HG03457 (cell line): ENCODE data around the gene OR2C3.
"Not testable (repeated sequence)": the region's sequence is repeated elsewhere in the genome, so short reads cannot be mapped to it uniquely, and the experiment has no call there.

Source experiments
- ATAC-seq: cut with Tn5 transposase; IDR thresholded peaks from one replicate; pipeline ENCODE4 v1.9.1; 2021; ENCODE audit warnings: moderate number of reproducible peaks; ENCODE audit not compliant: unreplicated experiment

Gene OR2C3

GRCh38 chr1:247536340-247536739, at the start of gene OR2C3:
TSS of gene OR2C3 (minus strand) at chr1:247536440. CDS start at chr1:247532511, 3,929 bp downstream.
- no peak for ATAC-seq

- no peak for ATAC-seq
Observed at GRCh38 chr1:247578946-247579460, 42.8 kb upstream of the OR2C3 start.

GRCh38 chr1:247576514-247576913, 40.3 kb upstream of the OR2C3 start:
- no peak for ATAC-seq

- no peak for ATAC-seq
Observed at GRCh38 chr1:247574664-247575063, 38.4 kb upstream of the OR2C3 start.

- no peak for ATAC-seq
Observed at GRCh38 chr1:247574236-247574635, 38.0 kb upstream of the OR2C3 start.

GRCh38 chr1:247562198-247562597, 26.0 kb upstream of the OR2C3 start:
- no peak for ATAC-seq

DNA sequence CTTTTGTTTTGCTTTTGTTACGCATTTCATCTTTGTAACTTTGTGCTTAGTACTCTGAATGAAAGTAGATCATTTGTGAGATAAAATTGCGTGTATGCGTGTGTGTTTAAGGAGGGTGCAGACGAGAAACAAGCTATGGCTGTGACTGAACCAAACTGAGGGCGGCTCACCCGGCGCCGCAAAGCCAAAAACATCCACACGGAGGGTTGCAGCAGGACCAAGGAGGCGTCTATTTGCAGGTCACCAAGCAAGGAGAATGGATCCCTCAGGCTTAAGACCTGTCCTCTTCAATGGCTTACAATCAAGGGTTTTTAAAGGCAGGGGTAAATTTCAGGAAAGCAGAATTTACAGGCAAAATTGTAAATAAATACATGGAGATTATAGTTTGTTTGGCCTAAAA, 25.5 kb upstream of the OR2C3 start:
- ATAC-seq, result no peak

- ATAC-seq, result no peak
Observed at GRCh38 chr1:247557926-247558674, 21.9 kb upstream of the OR2C3 start.

GRCh38 chr1:247552231-247552630, 16.0 kb upstream of the OR2C3 start:
- ATAC-seq, result no peak

DNA sequence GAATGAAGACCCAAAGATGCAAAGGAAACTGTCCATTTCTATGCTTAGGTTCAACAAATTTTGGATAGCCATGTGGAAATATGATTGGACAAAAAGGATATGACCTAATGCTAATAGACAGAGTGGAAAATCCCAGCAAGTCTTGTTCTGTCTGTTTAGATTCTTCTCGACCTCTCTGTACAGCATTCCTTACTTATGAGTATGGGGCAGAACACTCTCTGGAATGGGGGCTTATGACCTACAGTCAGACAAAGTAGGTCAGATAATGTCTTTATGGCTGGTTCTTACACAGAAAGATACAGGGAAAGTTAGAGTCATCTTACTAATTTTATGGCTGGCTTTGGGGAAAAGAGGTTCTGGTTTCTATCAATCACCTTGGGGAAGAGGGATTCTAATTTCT, 15.5 kb upstream of the OR2C3 start:
- no peak for ATAC-seq

DNA sequence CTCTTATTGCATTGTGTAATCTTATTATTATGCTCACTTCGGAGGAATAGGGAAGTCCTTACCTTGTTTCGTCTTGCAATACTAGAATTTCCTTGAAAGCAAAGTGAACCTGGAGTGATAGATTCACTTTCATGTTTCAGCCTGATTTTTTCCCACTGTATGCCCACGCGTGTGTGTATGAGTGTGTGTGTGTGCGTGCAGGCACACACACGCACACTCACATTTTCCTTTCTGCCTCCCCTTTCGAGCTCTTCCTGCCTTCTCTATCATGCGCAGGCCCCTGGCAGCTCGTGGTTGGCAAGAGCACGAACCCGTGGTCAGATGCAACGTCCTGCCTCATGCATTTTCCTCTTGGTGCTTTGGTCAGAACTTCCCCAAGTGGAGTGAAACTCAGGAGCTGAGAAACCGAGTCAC, 12.5 kb upstream of the OR2C3 start, which contains the start of gene GCSAML:
Gene GCSAML, plus strand, starts transcription at position 366 of the 414 bp plus-strand sequence. CDS start 58 bp downstream, outside the sequence.
- no peak for ATAC-seq

- ATAC-seq, result no peak
Observed at GRCh38 chr1:247548092-247548491, 11.9 kb upstream of the OR2C3 start.

- ATAC-seq, result no peak
Observed at GRCh38 chr1:247542811-247543210, 6.6 kb upstream of the OR2C3 start.

DNA sequence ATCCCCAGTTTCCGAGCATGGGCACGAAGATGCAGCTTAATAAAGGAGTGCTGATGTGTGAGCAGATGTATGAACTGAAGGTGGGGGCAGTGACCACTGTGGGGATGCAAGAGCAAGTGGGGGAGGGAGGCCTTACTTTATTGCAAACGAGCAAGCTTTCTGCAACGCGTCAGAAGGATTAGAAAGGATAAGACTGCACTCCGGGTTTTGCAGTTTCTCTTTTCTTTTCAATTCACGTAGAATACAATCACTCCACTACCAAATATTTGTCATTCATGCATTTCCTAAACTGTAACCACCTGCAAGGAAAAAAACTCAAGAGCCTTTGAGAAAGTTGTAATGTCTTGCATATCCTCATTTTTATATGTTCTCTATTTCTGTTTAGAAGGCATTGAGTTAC, 4.3 kb upstream of the OR2C3 start:
- ATAC-seq, result no peak

DNA sequence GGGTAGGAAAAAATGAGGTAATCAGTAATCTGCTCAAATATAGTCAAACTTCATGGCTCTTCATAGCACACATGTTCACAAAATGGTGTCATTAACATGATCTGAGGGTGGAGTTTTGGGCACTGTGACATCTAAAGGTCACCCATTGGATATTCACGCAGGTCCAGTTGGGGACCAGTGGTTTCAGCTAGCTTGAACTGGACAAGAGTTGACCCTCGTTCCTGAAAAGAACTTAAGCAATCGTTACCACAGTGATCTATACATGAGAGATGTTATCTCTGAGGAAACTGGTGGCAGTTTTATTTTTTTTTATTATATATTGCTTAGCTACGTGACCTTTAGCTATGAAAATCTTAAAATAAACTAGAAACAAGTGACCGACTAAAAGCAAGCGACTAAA, 3.0 kb upstream of the OR2C3 start:
- no peak for ATAC-seq

DNA sequence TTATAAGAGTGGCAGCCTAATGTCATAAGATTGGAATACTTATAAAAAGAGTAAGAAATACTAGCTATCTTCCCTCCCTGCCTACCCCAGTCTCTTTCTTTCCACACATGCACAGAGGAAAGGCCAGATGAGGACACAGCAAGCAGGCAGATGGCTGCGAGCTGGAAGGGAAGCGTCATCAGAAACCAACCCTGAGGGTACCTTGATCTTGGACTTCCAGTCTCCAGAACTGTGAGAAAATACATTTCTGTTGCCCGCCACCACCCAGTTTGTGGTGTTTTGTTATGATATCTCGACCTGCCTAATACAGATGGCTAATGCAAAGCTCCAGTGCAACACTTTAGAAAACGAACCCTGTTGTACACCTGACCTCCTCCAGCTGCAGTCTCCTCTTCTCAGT, 2.3 kb upstream of the OR2C3 start:
- no peak for ATAC-seq

DNA sequence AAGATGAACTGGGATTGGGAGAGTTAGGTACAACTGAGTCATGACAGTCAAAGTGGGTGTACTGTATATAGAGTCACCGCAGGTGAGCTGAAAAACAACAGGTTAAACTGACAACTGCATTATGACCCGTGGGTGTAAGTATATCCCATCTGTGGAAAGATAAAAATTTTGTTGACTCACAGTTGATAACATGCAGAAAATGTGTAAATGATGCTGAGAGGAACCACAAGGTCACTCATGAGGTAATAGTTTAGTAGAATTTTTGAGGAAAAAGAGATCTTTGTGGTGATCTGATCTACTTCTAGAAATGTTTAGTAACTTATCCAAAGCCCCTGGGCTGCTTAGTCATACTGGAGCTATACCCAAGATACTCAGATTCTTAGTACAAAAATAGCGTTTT, 838 bp downstream of the OR2C3 start:
- ATAC-seq, result no peak

DNA sequence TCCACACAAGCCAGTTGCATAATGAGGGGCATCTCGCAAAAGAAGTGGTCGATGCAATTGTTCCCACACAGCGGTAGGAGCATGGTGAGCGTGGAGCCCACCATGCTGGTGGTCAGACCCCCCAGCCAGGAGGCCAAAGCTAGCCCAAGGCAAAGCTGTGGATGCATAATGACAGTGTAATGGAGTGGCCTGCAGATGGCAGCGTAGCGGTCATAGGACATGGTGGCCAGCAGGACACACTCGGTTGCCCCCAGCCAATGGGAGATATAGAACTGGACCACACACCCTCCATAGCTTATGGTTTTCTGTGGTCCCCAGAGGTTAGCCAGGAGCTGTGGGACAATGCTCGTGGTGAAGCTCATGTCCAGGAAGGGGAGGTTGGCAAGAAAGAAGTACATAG, 4.3 kb downstream of the OR2C3 start:
- ATAC-seq, result no peak

- no peak for ATAC-seq
Observed at GRCh38 chr1:247530785-247531184, 5.5 kb downstream of the OR2C3 start.

DNA sequence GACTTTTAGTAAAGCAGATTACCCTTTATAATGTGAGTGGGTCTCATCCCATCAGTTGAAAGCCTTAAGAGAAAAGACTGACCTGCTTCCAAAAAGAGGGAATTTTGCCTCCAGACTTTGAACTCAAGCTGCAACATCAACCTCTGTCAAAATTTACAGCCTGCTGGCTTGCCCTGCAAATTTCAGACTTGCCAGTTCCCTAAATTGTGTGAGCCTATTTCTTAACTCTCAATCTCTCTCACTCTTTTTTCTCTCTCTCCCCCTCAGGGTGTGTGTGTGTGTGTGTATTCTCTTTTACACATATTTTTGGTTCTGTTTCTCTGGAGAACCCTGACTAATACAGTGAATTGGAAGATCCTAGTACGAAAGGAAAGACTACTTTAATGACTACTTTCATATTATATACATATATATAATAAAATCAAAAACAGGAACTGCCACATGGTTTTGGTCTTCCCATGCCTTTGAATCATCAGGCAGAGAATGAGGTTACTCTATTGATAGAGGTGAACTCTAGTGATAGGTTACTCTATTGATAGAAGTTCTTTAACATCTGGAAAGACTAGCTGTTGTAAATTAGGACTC, 6.4 kb downstream of the OR2C3 start:
- ATAC-seq, result no peak

GRCh38 chr1:247528812-247529474, 7.3 kb downstream of the OR2C3 start:
- ATAC-seq, result no peak

- not testable (repeated sequence) for ATAC-seq
Observed at GRCh38 chr1:247521886-247522285, 14.4 kb downstream of the OR2C3 start.
